ENCODE results near the gene RNASE11.

RNASE11 gene

DNA sequence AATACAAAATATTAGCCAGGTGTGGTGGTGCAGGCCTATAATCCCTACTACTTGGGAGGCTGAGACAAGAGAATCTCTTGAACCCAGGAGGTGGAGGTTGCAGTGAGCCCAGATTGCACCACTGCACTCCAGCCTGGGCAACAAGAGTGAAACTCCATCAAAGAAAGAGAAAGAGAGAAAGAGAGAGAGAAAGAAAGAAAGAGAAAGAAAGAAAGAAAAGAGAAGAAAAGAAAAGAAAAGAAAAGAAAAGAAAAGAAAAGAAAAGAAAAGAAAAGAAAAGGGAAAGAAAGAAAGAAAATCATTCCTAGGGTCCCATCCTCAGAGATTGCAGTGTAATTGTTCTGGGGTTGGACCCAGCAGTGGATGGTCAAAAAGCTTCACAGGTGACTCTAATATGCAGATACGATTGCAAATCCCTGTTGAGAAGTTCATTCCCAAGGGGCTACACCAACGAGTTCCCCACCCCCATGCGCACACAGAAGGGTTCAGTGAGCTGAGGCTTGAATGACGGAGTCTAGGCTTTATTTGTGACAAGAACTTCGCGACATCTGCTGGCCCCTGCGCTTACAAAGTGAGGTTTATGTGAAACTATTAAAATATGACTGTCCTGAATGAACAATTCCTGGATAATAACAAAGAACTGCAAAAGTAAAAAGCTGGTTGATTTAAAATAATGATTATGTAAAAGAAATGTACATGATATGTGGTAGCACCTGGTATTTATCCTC is 20.7 kb upstream of the RNASE11 start:
- Histone ChIP-seq H3K27me3 (ENCODE audit: low read length) (no peaks in the 10 kb centered on the region), H2AFZ (ENCODE audit: low read depth, low read length, severe bottlenecking) (no peak overlapping the region), H3K27ac (ENCODE audit: low read depth, low read length) (no peak overlapping the region), H3K9me2 (replicated peaks; ENCODE audit: insufficient read depth, low read length) (no peaks in the 10 kb centered on the region), H4K20me1 (ENCODE audit: low read depth, low read length) (no peaks in the 10 kb centered on the region), H3K4me3 (ENCODE audit: insufficient read depth, low read length, poor library complexity, severe bottlenecking) (no peak overlapping the region), H3K9me3 (ENCODE audit: insufficient read depth, low read length) (no peaks in the 10 kb centered on the region), H3K9ac (ENCODE audit: low read length) (no peak overlapping the region), H3K79me2 (ENCODE audit: insufficient read depth, low read length) (no peaks in the 10 kb centered on the region), H3F3A (ENCODE audit: insufficient read depth) (peaks cover 15% of the 10 kb centered on the region; the same call in 1 of the 2 replicates), H3K36me3 (ENCODE audit: low read length) (no peaks in the 10 kb centered on the region), H3K4me2 (ENCODE audit: low read depth, low read length, poor library complexity, severe bottlenecking) (peak overlapping the region; percentile 69)
- TF ChIP-seq EZH2phosphoT487 (conservative IDR thresholded peaks at IDR 0.05; ENCODE audit: low read length) (no peak), CTCF (IDR thresholded peaks at IDR 0.05; ENCODE audit: insufficient read depth, low read length, poor library complexity, severe bottlenecking) (no peak)

DNA sequence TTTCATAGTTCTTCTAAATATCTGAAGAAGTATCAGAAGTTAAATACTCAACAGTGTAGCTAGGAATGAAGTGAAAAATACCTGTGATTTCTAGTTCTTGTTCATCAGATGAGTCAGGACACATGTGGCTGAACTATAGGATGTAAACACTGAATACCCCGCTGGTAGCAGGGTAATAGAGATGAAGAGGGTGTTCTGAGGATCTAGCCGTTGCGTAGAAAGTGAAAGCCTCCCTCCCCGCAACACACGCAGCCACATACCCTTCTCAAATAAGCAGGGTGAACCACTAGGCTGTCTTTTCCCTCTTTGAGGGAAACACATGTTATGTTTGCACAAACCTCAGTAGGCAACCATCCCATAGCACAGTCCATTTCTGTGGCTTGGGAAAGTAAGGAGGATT is 19.8 kb upstream of the RNASE11 start:
- no peak overlapping the region for H3K27ac ChIP-seq (ENCODE audit: low read depth, low read length)
- no peak overlapping the region for H3K4me3 ChIP-seq (ENCODE audit: insufficient read depth, low read length, poor library complexity, severe bottlenecking)
- no peaks in the 10 kb centered on the region for H3K36me3 ChIP-seq (ENCODE audit: low read length)
- no peaks in the 10 kb centered on the region for H3K9me3 ChIP-seq (ENCODE audit: insufficient read depth, low read length)
- no peaks in the 10 kb centered on the region for H4K20me1 ChIP-seq (ENCODE audit: low read depth, low read length)
- no peak overlapping the region for H2AFZ ChIP-seq (ENCODE audit: low read depth, low read length, severe bottlenecking)
- no peak overlapping the region for H3K9ac ChIP-seq (ENCODE audit: low read length)
- peaks cover 8% of the 10 kb centered on the region; the same call in 1 of the 2 replicates for H3F3A ChIP-seq (ENCODE audit: insufficient read depth)
- TF ChIP-seq EZH2phosphoT487 (conservative IDR thresholded peaks at IDR 0.05; ENCODE audit: low read length) (no peak), CTCF (IDR thresholded peaks at IDR 0.05; ENCODE audit: insufficient read depth, low read length, poor library complexity, severe bottlenecking) (no peak)
- no peak overlapping the region for H3K4me2 ChIP-seq (ENCODE audit: low read depth, low read length, poor library complexity, severe bottlenecking)
- H3K27me3 ChIP-seq (ENCODE audit: low read length): no peaks in the 10 kb centered on the region
- no peaks in the 10 kb centered on the region for H3K79me2 ChIP-seq (ENCODE audit: insufficient read depth, low read length)
- H3K9me2 ChIP-seq (replicated peaks; ENCODE audit: insufficient read depth, low read length): no peaks in the 10 kb centered on the region

GRCh38 chr14:20606902-20607242 is 19.1 kb upstream of the RNASE11 start:
- no peak overlapping the region for H2AFZ ChIP-seq (ENCODE audit: low read depth, low read length, severe bottlenecking)
- H3K36me3 ChIP-seq (ENCODE audit: low read length): no peaks in the 10 kb centered on the region
- no peaks in the 10 kb centered on the region for H3K79me2 ChIP-seq (ENCODE audit: insufficient read depth, low read length)
- no peaks in the 10 kb centered on the region for H3K9me2 ChIP-seq (replicated peaks; ENCODE audit: insufficient read depth, low read length)
- no peak overlapping the region for H3K4me3 ChIP-seq (ENCODE audit: insufficient read depth, low read length, poor library complexity, severe bottlenecking)
- H3K9ac ChIP-seq (ENCODE audit: low read length): no peak overlapping the region
- H4K20me1 ChIP-seq (ENCODE audit: low read depth, low read length): no peaks in the 10 kb centered on the region
- H3K9me3 ChIP-seq (ENCODE audit: insufficient read depth, low read length): no peaks in the 10 kb centered on the region
- no peaks in the 10 kb centered on the region for H3K27me3 ChIP-seq (ENCODE audit: low read length)
- no peak overlapping the region for H3K27ac ChIP-seq (ENCODE audit: low read depth, low read length)
- H3K4me2 ChIP-seq (ENCODE audit: low read depth, low read length, poor library complexity, severe bottlenecking): no peak overlapping the region
- H3F3A ChIP-seq (ENCODE audit: insufficient read depth): peaks cover under 1% of the 10 kb centered on the region; the same call in 1 of the 2 replicates
- TF ChIP-seq CTCF (IDR thresholded peaks at IDR 0.05; ENCODE audit: insufficient read depth, low read length, poor library complexity, severe bottlenecking) (no peak), EZH2phosphoT487 (conservative IDR thresholded peaks at IDR 0.05; ENCODE audit: low read length) (no peak)
